GM18520 (cell line): ENCODE measurements around the gene TMEM240.
"Not testable (repeated sequence)": the region's sequence is repeated elsewhere in the genome, so short reads cannot be mapped to it uniquely, and the experiment has no call there.

Experiments used
- ATAC-seq: cut with Tn5 transposase; IDR thresholded peaks from one replicate; pipeline ENCODE4 v1.9.1; 2021; ENCODE audit not compliant: unreplicated experiment

TMEM240 gene

DNA sequence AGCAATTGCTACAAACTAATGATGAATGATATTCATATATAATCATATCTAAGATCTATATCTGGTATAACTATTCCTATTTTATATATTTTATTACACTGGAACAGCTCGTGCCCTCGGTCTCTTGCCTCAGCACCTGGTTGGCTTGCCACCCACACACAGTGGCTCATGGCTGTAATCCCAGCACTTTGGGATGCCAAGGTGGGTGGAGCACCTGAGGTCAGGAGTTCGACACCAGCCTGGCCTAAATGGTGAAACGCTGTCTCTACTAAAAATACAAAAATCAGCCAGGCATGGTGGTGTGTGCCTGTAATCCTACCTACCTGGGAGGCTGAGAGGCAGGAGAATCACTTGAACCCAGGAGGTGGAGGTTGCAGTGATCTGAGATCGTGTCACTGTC, 34.6 kb downstream of the TMEM240 start:
- ATAC-seq: not testable (repeated sequence)

DNA sequence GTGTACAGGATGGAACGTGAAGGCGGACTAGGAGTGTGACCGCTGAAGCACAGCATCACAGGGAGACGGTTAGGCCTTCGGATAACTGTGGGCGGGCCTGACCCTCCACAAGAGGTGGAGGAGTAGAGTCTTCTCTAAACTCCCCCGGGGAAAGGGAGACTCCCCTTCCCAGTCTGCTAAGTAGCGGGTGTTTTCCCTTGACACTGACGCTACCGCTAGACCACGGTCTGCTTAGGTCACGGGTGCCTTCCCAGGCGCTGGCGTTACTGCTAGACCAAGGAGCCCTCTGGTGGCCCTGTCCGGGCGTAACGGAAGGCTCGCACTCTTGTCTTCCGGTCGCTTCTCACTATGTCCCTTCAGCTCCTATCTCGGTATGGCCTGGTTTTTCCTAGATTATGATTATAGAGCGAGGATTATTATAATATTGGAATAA, 35.0 kb downstream of the TMEM240 start:
- peak; percentile 52 for ATAC-seq

DNA sequence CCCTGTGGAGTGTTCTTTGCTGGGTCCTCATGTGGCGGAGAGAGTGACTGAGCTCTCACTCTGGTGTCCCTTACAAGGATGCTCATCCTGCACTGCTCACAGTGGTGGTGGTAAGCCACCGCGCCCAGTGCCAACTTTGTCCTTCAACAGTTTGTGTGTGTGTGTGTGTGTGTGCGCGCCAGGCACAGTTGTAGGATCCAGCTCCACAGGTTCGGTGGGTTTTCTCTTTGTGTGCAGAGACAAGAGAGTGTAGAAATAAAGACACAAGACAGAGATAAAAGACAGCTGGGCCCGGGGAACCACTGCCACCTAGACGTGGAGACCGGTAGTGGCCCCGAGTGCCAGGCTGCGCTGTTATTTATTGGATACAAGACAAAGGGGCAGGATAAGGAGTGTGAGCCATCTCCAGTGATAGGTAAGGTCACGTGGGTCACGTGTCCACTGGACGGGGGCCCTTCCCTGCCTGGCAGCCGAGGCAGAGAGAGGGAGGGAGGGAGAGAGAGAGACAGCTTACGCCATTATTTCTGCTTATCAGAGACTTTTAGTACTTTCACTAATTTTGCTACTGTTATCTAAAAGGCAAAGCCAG, 35.6 kb downstream of the TMEM240 start:
- ATAC-seq: not testable (repeated sequence)

DNA sequence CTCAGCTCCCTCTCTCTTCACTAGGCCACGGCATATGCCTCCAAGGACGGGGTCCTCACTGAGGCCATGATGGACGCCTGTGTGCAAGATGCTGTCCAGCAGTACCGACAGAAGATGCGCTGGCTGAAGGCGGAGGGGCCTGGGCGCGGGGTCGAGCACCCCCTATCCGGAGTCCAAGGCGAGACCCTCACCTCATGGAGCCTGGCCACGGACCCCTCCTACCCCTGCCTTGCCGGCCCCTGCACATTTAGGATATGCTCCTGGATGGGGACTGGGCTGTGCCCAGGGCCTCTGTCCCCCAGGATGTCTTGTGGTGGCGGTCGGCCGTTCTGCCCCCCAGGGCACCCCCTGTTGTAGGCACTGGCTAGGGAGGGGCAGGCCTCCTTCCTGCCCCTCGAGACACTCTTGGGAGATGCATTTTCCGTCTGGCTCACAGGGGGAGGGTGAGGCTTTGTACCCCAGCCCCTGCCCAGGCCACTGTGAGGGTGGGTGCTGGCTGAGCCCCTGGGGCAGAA, 44.9 kb downstream of the TMEM240 start:
- ATAC-seq: not testable (repeated sequence)

DNA sequence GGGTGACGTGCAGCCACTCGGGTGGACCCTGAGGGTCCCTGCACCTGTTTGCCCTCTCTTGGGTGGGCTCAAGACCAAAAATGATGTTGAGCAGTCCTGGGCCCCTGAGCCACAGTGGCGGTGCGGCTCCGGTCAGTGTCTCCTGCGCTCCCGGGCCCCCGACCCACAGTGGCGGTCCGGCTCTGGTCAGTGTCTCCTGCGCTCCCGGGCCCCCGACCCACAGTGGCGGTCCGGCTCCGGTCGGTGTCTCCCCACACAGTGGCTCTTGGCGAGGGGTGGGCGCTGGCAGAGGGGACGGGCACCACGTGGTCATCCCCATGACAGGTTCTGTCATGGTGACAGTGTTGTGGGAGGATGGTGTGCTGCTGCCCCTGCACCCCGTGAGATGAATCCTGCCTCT, 46.1 kb downstream of the TMEM240 start:
- ATAC-seq: not testable (repeated sequence)

DNA sequence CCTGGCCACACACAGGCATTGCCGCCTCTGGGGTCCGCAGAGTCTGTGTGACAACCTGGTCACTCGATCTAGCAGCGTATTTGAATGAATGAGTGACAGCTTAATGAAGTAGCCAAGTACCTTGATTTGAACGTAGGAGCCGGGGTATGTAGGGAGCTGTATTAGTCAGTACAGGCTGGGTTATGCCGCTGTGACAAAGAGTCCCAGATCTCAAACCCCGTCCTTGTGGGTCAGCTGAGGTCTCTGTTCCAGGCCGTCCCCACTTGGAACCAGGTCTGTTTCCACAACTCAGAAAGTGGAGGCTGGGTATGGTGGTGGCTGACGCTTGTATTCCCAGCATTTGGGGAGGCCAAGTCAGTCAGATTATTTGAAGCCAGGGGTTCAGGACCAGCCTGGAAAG, 48.8 kb downstream of the TMEM240 start:
- no peak for ATAC-seq

DNA sequence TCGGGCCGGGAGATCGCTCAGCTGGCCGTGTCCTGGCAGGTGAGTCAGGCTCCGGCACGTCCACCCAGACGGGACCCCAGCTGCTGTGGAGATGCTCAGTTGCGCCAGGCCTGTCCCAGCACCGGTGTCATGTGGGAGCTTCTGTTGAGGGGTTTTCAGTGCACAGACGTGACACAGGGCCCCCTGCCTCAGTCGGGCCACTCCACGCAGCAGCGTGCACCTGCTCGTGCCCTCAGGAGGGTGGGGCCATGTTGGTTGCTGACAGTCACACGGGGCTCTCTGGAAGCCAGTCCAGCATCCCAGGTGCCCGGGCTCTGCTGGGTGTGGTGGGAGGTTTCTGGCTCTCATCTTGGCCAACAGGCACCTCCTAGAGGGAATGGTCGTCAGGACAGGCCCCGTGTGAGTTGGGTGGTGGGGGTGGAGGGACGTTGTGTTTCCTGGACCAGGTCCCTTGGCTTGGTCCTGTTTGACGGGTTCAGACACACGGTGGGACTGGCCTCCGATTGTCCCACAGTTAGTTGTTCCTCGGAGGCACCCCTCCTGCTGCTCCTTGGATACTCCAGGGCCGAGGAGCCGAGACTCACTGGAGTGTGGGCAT, 49.7 kb downstream of the TMEM240 start:
- no peak for ATAC-seq

DNA sequence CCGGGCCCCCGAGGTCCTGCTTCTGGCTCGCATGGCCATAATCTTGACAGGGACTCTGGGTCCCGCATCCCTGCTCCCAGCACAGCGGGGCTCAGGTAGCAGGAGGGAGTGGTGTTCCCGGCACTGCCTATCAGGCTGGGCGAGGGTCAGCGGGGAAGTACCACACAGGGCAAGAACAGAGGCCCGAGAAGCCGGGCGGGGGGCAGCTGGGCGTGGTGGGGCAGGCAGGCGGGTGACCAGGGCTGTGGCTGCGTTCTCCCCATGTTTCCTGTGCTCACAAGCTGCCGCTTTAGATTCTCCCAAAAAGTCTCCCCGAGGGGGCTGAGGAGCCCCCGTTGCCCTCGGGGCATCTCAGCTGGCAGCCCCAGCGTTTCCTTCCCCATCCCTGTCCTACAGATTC, 50.6 kb downstream of the TMEM240 start:
- ATAC-seq: no peak

DNA sequence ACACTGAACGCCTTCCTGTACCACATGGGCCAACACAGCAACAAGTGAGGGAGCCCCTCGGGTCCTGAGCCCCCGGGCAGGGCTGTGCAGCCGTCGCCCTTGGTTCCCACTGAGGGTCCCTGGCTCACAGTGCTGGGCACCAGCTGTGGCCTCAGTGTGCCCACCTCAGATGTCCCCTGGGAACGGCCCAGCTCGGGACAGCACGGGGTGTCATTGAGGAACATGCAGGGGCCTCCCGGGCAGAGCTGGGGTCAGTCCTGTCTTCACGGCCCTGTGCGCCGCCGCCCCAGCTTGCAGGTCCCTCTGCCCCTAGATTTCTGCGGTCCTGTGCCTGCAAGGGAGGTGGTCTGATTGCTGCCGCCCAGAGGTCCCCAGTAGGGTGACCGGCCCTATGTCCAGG, 51.2 kb downstream of the TMEM240 start:
- ATAC-seq: no peak

DNA sequence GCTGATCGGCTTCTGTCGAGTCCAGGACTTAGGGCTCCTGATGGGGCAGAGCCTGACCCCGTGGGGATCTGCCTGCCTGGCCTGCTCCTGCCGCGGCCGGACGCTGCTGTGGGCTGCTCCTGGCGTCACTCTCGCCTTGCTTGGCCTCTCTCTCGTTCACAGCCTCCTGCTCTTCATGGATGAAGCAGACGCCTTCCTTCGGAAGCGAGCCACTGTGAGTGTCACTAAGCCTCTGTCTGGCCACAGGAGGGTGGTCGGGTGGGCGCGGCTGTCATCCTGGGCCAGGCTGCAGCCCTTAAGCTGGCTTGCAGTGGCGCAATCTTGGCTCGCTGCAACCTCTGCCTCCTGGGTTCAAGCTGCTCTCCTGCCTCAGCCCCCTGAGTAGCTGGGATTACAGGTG, 52.7 kb downstream of the TMEM240 start:
- no peak for ATAC-seq

DNA sequence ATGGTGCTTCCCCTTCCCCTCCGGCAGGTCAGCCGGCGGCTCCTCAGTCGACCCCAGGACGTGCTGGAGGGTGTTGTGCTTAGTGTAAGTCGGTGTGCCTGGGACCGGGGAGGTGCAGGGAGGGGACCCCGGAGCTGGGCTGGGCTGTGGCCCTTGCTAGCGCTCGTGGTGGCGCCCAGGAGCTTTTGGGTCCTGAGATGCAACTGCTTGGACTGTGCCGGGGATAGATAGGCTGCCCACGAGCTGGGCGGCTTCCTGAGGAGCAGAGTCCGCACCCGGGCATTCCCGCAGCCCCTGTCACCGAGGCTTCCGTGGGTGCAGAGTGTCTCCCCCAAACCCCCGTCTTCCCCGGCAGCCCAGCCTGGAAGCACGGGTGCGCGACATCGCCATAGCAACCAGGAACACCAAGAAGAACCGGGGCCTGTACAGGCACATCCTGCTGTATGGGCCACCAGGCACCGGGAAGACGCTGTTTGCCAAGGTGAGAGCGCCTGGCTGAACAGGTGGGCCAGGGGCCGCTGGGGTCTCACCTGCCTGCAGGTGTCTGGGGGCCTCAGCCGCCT, 54.6 kb downstream of the TMEM240 start:
- ATAC-seq: not testable (repeated sequence)

DNA sequence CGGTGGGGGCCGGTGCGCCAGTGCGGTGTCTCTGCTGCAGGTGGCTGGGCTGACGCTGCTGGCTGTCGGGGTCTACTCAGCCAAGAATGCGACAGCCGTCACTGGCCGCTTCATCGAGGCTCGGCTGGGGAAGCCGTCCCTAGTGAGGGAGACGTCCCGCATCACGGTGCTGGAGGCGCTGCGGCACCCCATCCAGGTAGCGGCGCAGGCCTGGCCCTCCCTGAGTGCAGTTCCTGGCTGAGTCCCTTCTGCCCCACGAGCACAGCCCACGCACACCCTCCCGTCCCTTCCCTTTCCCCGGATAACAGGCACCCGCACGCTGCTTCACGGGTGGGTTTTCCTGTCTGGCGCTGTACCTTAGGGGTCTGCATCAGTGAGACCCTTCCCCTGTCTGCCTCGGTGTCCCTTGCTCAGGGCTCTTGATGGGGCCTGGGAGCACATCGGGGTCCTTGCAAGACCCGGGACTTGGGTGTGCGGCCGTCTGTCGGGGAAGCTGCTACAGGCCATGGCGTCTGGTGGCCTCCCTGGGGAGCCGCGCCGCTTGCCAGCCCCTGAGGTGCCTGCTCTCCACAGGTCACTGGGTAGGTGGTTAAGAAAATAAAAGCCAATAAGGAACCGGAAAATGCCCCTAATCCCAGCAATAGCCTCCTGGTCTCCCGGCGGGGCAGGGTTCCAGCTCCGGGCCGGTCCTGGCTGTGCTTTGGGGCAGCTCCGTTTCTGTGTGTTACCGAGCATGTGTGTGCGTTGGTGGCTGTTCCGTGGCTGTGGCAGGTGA, 55.3 kb downstream of the TMEM240 start:
- not testable (repeated sequence) for ATAC-seq
